Middle frontal gyrus (tissue), 1 donor: ENCODE data around the gene RNF5.
"Not testable (repeated sequence)": the region's sequence is repeated elsewhere in the genome, so short reads cannot be mapped to it uniquely, and the experiment has no call there.

ENCODE experiments used
- DNase-seq: peaks from one replicate; pipeline ENCODE4 v3.0.0-alpha.2; 2015; ENCODE audit warnings: low spot score; ENCODE audit errors: extremely low spot score

RNF5 gene

DNA sequence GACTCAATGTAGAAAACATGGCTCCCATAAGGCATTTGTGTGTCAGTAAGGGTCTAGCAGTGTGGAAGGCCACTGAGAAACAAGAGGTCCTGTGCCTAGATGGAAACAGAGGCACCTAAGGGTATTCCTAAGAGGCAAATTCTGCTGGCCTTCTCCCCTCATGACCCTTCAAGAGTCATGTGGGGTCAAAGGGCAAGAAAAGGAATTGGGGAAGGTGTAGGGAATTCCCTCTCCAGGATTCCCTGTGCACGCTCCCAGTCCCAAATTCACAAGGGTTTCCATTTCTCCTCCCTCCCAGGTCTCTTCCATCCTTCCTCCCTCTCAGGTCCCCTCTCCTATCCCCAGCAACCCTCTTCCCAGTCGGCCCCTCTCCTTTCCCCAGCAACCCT is 2.9 kb upstream of the RNF5 start:
- no peak for DNase-seq

DNA sequence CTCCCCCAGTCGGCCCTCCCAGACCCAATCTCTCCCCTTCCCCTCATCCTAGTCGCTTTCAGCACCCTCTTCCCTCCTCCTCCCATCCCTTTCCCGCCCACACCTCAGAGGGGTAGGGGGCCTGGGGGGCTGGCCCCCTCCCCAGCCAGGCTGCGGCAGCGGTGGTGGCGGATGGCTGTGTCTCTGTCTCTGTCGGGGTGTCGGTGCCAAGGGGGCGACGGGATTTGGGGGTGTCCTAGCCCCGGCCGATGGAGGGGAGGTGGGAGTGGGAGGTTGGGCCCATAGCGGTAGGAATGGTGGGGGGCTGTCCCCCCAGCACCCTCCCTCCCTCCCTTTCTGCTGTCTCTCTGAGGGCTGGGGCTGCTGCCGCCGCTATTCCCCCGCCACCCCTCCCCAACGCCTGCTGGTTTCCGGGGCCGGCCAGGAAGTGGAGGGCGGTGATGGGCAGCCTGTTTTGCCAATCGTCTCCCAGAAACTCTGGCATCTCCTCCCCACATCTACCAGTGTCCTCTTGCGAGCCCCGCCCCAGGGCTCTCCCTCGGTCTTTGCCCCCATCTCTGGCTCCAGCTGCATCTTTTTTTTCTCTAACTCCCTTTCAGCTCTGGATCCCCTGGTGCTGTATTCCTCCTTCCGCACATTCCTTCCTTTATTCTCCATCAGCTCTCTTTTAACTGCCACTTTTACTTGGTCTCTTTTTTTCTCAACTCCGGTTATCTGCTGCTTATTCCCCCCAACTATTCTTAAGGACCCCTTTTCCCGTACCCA is 2.3 kb upstream of the RNF5 start, which contains the start of gene AGPAT1:
AGPAT1 (minus strand) TSS at position 374 of the 765 bp plus-strand sequence. CDS start 4,588 bp downstream, outside the sequence.
- DNase-seq = peak; percentile 93

DNA sequence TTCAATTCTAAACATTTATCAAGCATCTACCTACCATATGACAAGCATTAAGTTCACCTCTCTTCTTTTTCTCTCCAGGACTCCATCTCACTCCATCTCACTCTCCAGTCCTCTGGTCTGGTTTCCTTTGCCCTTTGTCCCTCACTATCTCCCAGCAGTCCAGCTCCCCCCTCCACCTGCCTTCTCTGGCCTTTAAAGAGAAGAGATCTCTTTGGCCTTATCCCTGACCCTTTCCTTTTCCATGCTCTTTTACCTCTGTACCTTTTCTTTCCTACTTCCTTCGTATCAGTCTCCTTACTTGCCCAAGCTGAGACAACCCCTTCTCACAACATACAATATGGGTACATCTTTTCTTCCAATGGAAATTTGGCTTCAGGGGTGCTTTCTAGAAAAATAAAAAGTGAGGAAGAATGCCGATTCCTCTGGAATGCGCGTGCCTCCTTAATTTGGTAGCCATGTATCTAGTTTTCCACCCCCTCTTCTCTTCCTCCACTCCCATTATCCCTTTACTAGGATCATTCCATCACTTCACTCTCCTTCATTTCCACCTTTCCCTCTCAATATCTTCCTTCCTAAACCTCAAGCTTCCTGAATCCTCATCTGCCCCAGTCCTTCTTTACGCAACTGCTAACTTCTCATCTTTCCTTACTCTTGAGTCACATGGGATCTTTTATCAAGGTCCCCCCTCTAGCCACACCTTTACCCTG is 1.6 kb upstream of the RNF5 start:
- DNase-seq = no peak

DNA sequence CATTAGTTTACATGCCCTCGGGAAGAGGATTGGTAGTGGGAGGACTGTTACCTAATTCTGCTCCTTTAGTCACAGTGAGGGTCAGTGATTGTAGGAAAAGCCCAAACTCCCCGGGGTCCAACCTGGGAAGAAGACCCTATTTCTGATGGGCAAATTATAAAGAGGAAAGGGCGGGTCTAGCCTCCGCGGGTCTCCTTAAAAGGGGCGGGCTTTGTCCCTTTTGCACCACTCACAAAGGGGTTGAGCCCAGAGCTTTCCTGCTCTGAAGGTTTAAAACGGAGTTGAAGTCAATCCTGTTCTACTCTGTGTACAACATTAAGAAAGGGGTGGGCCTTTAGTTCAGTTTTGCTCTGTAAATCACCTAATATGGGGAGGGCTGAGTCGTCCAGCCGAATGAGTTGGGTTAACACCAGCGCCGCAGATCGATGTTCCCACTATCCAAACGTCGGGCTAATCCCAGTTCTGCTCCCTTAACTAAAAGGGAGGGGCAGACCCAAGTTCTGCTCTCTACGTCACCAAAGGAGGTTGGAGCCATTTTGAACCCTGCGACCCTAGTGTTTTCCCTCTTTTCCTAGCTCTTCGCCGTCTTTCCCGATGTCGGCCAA is 920 bp upstream of the RNF5 start:
- no peak for DNase-seq

- DNase-seq = no peak
Measured at GRCh38 chr6:32178547-32179440, 589 bp downstream of the RNF5 start.

DNA sequence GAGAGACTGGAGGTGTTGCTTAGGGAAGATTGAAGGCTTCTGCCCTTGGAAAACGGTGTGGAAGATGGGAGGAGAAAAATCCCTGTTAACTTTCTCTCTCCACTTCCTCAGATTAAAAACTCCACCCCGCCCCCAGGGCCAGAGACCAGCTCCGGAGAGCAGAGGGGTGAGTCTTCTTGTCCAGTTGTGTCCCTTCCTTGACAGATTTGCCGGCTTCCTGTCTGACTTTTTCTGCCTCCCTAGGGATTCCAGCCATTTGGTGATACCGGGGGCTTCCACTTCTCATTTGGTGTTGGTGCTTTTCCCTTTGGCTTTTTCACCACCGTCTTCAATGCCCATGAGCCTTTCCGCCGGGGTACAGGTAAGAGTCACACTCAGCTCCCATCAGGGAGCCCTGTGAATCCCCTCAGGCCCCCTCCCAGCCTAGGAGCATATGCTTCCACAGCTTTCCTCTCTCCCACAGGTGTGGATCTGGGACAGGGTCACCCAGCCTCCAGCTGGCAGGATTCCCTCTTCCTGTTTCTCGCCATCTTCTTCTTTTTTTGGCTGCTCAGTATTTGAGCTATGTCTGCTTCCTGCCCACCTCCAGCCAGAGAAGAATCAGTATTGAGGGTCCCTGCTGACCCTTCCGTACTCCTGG is 1.7 kb downstream of the RNF5 start:
- no peak for DNase-seq

- DNase-seq = no peak
Measured at GRCh38 chr6:32181148-32181702, 3.0 kb downstream of the RNF5 start.

GRCh38 chr6:32181915-32182529 is 3.8 kb downstream of the RNF5 start:
- no peak for DNase-seq

GRCh38 chr6:32182555-32182981 is 4.4 kb downstream of the RNF5 start:
- DNase-seq = no peak

DNA sequence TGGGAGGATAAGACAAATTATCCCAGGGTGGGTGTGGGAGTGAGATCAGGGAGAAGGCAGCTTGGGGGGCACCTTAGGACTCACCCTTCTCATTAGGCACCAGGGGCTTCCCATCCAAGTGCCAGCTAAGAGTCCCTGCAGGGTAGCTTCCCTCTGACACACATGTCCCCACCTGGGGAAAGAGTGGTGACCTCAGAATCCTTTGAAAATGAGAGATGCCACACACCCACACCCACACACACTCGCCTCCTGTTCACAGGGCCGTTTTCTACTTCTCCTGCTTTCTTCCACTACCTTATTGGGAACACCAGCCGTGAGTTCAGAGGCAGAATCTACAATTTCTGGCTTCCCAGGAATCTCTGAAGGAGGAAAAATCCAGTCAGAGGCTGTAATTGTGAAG is 4.8 kb downstream of the RNF5 start:
- DNase-seq = no peak

GRCh38 chr6:32183483-32184083 is 5.4 kb downstream of the RNF5 start:
- no peak for DNase-seq

DNA sequence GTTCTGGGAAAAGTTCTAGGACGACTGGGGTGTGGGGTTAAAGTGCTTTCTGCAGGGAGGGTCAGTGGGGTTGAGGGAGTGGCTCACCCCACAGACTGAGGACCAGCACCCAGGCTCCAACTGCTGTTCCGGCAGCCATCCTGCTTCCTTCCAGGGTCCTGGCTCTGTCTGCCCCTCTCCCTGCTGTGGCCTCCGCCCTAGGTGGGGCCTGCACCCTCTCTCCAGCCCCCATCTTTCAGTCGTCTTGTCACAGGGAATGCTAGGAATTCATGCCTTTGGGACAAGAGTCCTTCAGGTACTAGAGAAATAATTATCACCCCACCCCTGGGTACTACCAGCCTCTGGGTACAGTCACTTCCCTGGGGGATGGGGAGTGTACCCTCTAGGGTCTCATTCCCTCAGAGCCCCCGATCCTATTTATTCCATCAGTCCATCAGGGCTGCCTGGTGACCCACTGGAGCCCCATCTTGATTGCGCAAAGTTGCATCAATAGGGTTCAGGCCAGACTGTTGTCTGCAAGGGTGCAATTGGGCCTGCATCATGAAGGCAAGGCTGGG is 6.0 kb downstream of the RNF5 start, which contains the start of gene AGER:
AGER (minus strand) TSS at position 170 of the 557 bp plus-strand sequence; CDS start at position 139, 31 bp downstream.
- no peak for DNase-seq

DNA sequence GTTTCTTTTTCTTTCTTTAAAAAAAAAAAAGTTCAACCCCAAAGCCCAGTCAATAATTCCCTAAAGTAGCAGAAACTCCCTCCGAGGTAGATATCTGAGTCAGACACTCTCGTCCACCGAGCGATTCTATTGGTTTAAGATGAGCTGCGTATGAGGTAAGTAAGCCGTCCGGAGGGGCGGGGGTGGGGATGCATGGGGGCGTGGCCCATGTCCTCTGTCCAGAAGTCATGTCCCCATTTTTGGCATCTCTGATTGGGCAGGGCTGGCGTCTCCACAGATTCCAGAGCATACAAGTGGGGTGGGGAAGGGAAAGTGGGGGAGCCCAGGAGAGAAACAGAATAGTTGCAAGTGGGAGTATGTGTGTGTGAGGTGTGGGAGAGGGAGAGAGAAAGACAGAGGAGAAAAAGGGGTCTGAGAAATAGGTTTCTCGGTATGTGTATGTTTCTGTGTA is 7.5 kb downstream of the RNF5 start:
- DNase-seq = not testable (repeated sequence)

DNA sequence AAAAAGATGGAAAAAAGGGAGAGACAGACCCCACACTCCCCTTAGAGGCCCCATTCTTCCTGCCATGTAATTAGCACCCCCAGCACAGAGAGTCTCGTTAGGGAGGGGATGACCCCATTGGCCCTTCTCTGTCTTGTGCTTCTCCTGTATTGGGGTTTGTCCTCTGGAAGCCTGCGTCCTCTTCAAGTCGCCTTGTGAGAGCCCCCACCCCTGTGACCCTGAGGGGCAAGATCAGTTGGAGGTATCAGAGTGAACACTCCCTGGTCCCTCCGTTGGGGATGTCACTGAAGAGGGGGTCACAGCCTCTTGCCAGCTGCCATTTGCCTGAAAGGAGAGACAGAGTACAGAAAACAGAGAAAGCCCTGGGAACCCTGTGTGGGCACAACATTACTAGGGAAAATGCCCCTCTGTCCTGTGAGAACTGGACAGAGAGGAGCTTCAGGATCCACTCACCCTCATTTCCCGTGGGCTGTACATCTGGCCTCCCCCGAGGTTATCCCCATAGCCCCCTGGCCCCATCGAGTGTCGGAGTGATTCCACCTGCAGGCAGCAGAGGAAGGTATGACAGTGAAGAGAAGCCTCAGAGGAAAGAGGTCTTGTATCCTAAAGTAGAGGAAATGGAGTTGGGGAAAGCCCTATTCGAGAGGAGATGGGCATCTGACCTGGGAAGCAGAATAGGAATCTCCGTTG is 8.1 kb downstream of the RNF5 start:
- not testable (repeated sequence) for DNase-seq

DNA sequence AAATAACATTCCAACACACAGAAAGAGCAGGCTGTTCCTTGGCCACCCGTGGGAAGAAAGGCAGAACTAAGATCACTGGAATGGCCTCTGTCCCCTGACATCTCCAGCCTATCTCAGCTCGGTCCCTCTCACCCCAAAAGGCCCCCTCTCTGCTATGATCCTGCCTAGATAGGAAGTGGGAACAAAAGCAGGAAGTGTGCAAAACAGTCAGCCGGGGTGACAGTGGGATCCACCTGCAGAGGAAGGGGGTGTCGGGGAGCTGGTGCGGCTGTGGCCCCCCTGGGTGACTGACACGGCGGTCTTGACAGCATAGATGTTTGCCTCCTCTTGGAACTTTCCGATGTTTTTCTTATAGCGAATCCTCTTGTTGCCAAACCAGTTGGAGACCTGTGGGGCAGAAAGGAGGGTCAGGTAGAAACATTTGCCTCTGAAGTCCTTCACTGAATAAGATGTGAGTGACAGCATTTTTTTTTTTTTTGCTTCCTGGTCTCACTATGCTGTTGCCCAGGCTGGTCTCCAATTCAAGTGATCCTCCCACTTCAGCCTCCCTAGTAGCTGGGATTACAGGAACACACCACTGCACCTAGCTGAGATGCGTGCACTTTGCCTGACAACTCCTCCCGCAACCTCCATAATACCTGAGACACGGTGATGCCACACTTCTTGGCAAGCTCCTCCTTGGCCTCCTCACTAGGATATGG is 9.0 kb downstream of the RNF5 start:
- DNase-seq = no peak

GRCh38 chr6:32187725-32188380 is 9.6 kb downstream of the RNF5 start:
- not testable (repeated sequence) for DNase-seq

GRCh38 chr6:32188381-32189068 is 10.3 kb downstream of the RNF5 start:
- no peak for DNase-seq
